NCI-H2081 (cell line): ENCODE measurements around the gene GFOD2.
A peak's percentile ranks its signal among the peaks of the same experiment; 100 is the strongest.

ENCODE experiments used
- DNase-seq, 2 experiments: peaks; one replicate each; lab custom pipeline; 2025; lab: John Stamatoyannopoulos, UW

GFOD2 gene

GRCh38 chr16:67672739-67673662 lies 46.1 kb downstream of the GFOD2 start:
- peak; percentile 17 to 31 for DNase-seq

- DNase-seq, result no peak
Observed at GRCh38 chr16:67672306-67672705, 46.8 kb downstream of the GFOD2 start.

DNA sequence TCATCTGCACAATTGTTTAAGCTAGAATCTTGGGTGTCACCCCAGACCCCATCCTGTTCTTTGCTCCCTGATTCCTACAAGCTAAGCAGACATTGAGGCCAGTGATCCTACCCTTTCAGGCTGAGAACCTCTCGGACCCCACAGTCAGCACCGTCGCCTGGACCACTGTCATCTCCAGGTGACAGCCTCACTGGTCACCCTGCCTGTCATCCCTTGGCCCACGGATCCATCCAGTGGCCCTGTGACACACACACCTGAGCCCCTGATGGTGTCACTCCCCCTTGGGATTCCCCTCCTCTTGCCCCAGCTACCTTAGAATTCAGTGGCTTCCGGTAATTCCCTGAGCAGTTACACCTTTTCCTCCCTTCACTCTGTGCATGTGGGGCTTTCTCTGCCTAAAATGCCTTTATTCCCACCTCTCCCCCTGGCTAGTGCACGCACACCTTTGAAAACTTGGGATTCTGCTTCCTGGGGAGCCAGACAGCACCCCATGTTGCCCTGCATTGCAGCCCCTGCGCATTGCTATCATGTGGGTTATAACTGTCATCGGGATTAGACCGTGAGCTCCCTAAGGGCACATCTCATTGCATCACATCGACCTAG lies 49.5 kb downstream of the GFOD2 start:
- DNase-seq, result no peak

- no peak for DNase-seq
Observed at GRCh38 chr16:67668495-67669157, 50.5 kb downstream of the GFOD2 start.

GRCh38 chr16:67667817-67668494 lies 51.2 kb downstream of the GFOD2 start:
- peak in 1 of 2 experiments; percentile 9 for DNase-seq

DNA sequence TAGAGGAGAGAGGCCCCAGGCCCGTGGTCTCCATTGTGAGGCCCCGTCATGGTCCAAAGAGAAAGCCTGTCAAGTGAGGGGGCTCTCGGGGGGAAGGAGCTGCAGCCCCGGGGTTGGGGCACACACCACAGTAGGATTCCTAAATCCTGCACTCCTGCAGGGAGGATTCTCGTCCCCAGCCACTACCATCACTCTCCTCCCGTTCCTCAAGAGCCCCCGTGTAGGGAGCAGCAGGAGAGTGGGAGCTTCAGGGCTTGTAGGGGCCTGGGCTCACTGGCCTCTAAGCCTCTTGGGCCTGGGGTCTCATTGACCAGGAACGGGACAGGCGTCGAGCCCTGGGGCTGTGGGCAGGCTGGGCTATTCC lies 51.7 kb downstream of the GFOD2 start:
- no peak for DNase-seq

DNA sequence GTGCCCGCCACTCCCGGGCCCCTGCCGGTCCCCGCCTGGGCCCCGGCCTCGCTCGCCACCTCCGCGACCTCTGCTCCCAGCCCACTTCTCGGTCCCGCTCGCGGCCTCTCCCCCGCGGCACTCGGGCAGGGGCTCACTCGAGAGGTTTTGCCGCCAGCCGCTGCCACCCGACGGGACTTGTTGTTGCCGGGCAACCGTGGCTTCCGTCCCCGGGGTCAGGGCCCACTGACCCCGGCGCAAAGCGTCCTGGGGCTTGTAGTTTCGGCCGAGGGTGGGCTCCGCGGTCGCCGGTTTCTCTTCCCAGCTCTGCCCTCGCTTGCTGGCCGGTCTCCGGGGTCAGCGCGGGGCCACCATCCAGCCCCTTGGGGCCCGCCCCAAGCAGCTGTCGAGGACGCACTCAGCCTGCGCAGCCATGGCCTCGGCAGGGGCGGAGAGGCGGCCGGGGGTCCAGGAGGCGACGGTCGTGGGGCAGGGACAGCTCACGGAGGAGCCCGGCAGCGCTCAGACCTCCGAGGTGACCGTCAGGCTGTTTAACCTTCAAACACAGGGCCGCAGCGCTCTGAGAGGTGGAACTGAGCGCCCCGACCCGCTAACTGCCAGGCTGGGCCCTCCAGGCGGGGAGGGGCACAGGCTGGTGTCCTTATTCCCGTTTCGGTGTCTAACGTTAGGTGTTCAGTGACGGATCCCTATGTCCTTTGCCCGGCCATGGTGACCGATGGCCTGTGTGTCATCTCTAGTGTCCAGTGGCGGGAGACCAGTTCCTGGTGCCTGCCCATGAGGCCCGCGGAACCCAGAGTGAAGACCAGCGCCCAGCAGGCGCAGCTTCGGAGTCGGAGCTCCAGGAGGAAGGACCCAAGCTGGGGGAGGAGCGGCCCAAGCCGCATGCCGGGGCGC lies 52.3 kb downstream of the GFOD2 start, which contains the start of the genes C16orf86 and ENKD1:
Gene C16orf86, plus strand, starts transcription at position 256 of the 894 bp plus-strand sequence. Its CDS starts 157 bp downstream, at position 413.
Gene ENKD1, minus strand, starts transcription at position 192 of the 894 bp plus-strand sequence. CDS start 308 bp downstream, outside the sequence.
- DNase-seq, result peak; percentile 49 to 67

GRCh38 chr16:67666032-67666551 lies 53.0 kb downstream of the GFOD2 start:
- peak in 1 of 2 experiments; percentile 2 for DNase-seq

GRCh38 chr16:67665598-67665997 lies 53.5 kb downstream of the GFOD2 start:
- no peak for DNase-seq

DNA sequence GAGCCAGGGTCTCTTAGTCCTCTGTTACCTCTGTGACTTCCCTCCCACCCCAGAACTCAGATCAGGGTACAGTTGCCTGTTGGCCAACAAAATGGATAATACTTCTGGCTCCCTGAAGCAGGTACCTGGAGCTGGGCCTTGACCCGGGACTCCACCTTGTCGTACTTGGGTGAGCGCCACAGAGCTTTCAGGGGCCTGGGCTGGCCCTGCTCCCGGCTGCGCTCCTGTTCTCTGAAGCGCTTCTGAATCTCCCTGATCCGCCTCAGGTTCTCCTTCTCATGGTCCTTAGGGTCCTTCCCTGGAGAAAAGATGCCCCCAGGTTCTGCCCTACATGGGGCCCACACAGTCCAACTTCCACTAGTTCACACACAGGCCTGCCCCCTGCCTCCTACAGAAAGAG lies 54.2 kb downstream of the GFOD2 start:
- DNase-seq, result no peak

DNA sequence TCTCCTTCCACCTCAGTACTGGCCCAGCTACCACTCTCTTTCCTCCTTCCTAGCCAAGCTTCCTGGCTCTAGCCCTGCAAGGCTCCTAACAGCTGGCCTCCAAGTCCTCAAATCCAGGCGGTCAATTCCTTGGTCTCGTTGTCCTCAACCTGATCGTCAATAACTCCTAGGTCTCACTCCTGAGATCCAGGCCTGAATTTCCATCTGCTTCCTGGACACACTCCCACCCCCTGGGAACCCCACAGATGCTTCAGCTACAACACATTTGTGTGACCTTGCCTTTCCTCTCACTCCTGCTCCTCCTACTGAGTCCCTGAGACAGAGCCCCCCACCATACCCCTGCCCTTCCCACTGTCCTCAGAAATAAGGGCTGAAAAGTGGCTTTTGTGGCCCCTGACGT lies 54.9 kb downstream of the GFOD2 start:
- no peak for DNase-seq

DNA sequence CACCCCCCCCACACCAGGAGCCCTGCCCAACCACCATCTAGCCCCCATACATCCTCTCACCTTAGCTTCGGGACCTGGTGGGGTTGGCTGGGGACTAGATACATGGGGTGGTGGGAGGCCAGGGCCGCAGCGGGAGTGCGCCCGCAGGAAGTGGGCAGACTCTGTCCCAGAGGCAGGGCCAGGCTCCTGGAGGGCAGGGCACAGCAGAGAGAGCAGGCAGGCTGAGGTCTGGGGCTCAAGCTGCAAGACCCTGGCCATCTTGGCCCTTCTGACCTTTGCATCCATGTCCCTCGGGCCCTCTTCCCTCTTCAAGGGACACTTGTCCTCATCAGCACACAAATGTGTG lies 55.3 kb downstream of the GFOD2 start:
- no peak for DNase-seq

DNA sequence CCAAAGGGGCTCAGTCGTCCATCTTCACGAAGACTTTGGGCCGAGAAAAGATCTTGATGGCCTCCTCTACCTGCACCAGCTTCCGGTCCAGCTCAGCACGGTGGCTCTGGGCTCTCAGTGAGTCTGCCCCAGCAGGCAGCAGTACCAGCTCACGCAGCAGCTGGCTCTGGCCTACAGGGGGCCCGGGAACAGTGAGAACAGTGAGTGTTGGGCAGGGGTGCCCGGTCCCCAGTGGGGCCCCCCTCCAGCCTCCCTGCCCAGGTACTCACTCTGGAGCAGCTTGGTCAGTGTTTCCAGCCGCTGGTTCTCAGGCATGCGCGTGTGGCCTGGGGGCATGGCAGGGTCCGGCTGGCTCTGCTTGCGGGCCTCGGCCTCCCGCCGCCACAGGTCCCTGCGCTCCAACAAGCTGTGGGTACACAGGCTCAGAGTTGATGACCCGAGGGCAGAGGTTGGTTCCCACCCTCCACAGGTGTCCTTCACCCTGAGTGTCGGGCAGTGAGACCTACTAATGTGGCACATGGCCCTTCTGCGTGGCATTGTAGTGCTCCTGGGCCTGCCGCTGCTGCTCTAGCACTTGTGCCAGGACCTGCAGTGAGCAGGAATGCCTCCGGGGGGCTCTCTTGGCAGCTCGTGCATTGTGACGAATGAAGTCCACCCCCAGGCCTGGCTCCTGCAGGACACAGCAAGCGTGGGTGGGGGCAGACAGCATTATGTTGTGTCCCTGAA lies 55.8 kb downstream of the GFOD2 start:
- DNase-seq, result peak; percentile 17 to 20

DNA sequence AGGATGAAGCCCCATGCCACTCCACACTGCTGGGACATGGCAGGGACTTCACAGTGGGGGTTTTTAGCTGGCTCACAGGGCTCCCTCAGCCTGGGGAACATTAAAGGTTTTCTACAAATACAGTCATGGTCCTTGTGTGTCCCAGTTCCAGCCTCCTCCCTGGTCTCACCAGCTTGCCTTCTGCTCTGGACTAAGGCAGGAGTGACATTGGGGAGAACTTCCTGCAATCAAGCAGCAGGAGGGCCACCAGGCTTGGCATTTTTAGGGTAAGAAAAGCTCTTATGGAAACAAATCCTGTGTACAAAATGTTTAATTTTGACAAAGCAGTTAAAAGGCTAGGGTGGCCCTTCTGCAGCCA lies 56.5 kb downstream of the GFOD2 start:
- no peak for DNase-seq

- DNase-seq, result no peak
Observed at GRCh38 chr16:67661886-67662652, 57.0 kb downstream of the GFOD2 start.

DNA sequence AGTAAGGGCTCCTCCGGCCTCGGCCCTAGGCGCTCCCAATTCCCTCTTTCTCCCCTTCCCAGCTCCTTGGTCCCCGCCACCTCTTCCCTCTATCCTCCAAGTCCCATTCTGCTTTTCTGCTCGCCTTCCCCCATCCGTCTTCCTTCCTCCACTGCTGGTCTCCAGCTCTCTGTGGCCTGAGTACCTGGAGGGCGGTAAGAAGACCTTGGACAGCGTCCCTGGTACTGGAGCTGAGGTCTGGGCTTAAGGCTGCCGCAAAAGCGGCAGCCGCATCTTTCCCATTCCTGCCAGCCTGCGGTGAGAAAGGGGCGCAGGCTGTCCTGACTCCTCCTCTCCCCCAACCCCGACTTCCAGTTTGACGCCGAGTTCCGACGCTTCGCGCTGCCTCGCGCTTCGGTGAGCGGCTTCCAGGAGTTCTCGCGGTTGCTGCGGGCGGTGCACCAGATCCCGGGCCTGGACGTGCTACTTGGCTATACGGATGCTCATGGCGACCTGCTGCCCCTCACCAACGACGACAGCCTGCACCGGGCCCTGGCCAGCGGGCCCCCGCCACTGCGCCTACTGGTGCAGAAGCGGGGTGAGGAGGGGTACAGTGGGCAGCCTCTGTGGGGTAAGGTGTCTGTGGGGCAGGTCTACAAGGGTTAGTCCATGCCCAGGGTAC lies 57.9 kb downstream of the GFOD2 start:
- peak in 1 of 2 experiments; percentile 4 for DNase-seq

- peak; percentile 93 to 96 for DNase-seq
Observed at GRCh38 chr16:67660564-67661028, 58.5 kb downstream of the GFOD2 start, which contains the start of gene PARD6A. Gene PARD6A (plus strand): TSS chr16:67660960. CDS start chr16:67661039, 79 bp downstream.
